Right lobe of liver (tissue), 6 donors: ENCODE results near the gene NOTCH1. TPM values are rescaled to one million over a fixed set of nuclear protein-coding genes. Genes with fewer than 3 reads are reported as not detected.

Source experiments
- ATAC-seq, 4 donors: fragments of 200-7000 bp; cut with Tn5 transposase; one replicate each; pipeline ENCODE4 v1.9.1; 2020; ENCODE audit warnings: mild to moderate bottlenecking in 4 of 4, moderate library complexity in 4 of 4
- DNase-seq, 3 donors: peaks; one replicate each; pipeline ENCODE4 v3.0.0-alpha.2; 2020
- H3K27ac ChIP-seq, 3 donors: fragments of 200-600 bp; one replicate each; pipeline ENCODE4 v1.8.0; 2022
- H3K27me3 ChIP-seq, 2 donors: fragments of 200-600 bp; one replicate each; pipeline ENCODE4 v1.8.0; 2022
- H3K36me3 ChIP-seq, 4 donors: fragments of 200-600 bp; sonication (generic) in 1 of 4; one replicate each; pipeline versions ENCODE4 v1.5.1 to v1.8.0; 2017 to 2022; ENCODE audit warnings: control low read depth in 1 of 4
- H3K4me1 ChIP-seq, 4 donors: fragments of 200-600 bp; sonication (generic) in 1 of 4; one replicate each; pipeline versions ENCODE4 v1.5.1 to v1.8.0; 2017 to 2022; ENCODE audit warnings: control low read depth in 1 of 4
- H3K4me3 ChIP-seq, 3 donors: fragments of 200-600 bp; one replicate each; pipeline ENCODE4 v1.8.0; 2022
- H3K9me3 ChIP-seq, 4 donors: fragments of 200-600 bp; sonication (generic) in 1 of 4; one replicate each; pipeline versions ENCODE4 v1.5.1 to v1.8.0; 2017 to 2022; ENCODE audit warnings: control low read depth in 1 of 4
- CTCF ChIP-seq, 4 donors: fragments of 200-600 bp in 3 of 4; fragments of 450-650 bp in 1 of 4; IDR thresholded peaks; one replicate each; pipeline versions ENCODE4 v1.5.1 to v1.8.0; 2016 to 2022; ENCODE audit warnings: antibody characterized with exemption in 4 of 4, mild to moderate bottlenecking in 2 of 4
- POLR2A ChIP-seq: fragments of 450-650 bp; IDR thresholded peaks from one replicate; pipeline ENCODE4 v1.6.1; 2017; ENCODE audit warnings: antibody characterized with exemption, mild to moderate bottlenecking
- WGBS: methylation state at CpG from one replicate; pipeline ENCODE4 v1.1.6; 2018; ENCODE audit warnings: low coverage, low lambda C conversion rate; ENCODE audit not compliant: insufficient coverage; ENCODE audit errors: missing lambda C conversion rate; 5-methylcytosine and 5-hydroxymethylcytosine counted together
- intact Hi-C, 2 donors: fragments of 100-400 bp; cut with DNase I; formaldehyde crosslinking; loops; one replicate each; pipeline versions ENCODE4 v1.11.2 to v1.14.1; 2022
- total RNA-seq, 6 experiments: library from RNA; depleted of rRNA in 2 of 6; stranded (reverse); fragments of >200 nt in 2 of 6; fragmentation: NEBNext Ultra II Directional in 3 of 6; extraction: Animal tissue kit (Norgen Biotek cat#: 25700) in 3 of 6; gene quantifications; one replicate each; pipeline versions ENCODE4 v1.1.0 to v1.2.4, GENCODE V29; 2016 to 2023
- donor health status: DM: no; HTN: yes; CAD: no.
- donor health status: DM: no; HTN: no; CAD: no.
- donor health status: DM: no; HTN: no; CAD: no.
- donor health status: DM: no; HTN: yes; CAD: no.
- donor health status: DM: no; HTN: yes; CAD: no.

Gene NOTCH1
- total RNA-seq, 6 experiments from 2014 or later, result 17.4 to 26.2 (median 19.3) TPM

GRCh38 chr9:136486823-136487620 lies 58.8 kb downstream of the NOTCH1 start:
- intact Hi-C loops, result loop anchor here in 1 of 2 donors (5.0 kb wide), 1 partner anchor 140 kb away; no protein-coding TSS in a partner anchor
- DNase-seq (no peak), ATAC-seq (no peak)
- Histone ChIP-seq H3K4me3 (no peak overlapping the region), H3K4me1 (peaks cover 0 to 40% (median 18%) of the 10 kb centered on the region in 4 donors), H3K36me3 (no peaks in the 10 kb centered on the region), H3K27me3 (no peaks in the 10 kb centered on the region), H3K27ac (no peak overlapping the region), H3K9me3 (no peaks in the 10 kb centered on the region)
- no peak for TF ChIP-seq POLR2A
- TF ChIP-seq CTCF (IDR thresholded peaks at IDR 0.05), result no peak
- WGBS, result 96% methylated on average over 5 of the region's 18 CpGs

- intact Hi-C loops, result loop anchor here in 1 of 2 donors (5.0 kb wide), 1 partner anchor 141 kb away; no protein-coding TSS in a partner anchor
- no peak for TF ChIP-seq POLR2A
- TF ChIP-seq CTCF (IDR thresholded peaks at IDR 0.05), result no peak
- Histone ChIP-seq H3K36me3 (no peaks in the 10 kb centered on the region), H3K4me1 (peaks cover 0 to 48% (median 22%) of the 10 kb centered on the region in 4 donors), H3K27me3 (no peaks in the 10 kb centered on the region), H3K4me3 (no peak overlapping the region), H3K9me3 (no peaks in the 10 kb centered on the region), H3K27ac (peak overlapping the region in 2 of 3 donors; percentile 56 to 96)
- 77% methylated on average over 3 of the region's 7 CpGs for WGBS
- ATAC-seq (no peak), DNase-seq (no peak)
These were observed 59.7 kb downstream of the NOTCH1 start for GRCh38 chr9:136486131-136486530.

GRCh38 chr9:136485049-136486045 lies 60.5 kb downstream of the NOTCH1 start:
- intact Hi-C loops, result loop anchor here in 1 of 2 donors (5.0 kb wide), 1 partner anchor 142 kb away; no protein-coding TSS in a partner anchor
- Histone ChIP-seq H3K4me3 (peak overlapping the region in 2 of 3 donors; percentile 85 to 86), H3K9me3 (no peaks in the 10 kb centered on the region), H3K27ac (peak overlapping the region; percentile 93 to 97 (median 96)), H3K27me3 (no peaks in the 10 kb centered on the region), H3K36me3 (peaks cover 0 to under 1% (median 0%) of the 10 kb centered on the region in 4 donors), H3K4me1 (peaks cover 0 to 48% (median 22%) of the 10 kb centered on the region in 4 donors)
- DNase-seq (peak; percentile 93 to 96 (median 96)), ATAC-seq (peak; percentile 39 to 58 (median 52))
- WGBS, result 12% methylated on average over 14 of the region's 21 CpGs
- TF ChIP-seq POLR2A (peak; percentile 28), CTCF (IDR thresholded peaks at IDR 0.05) (peak; percentile 84 to 91 (median 88))
